Neutrophil (primary cell): ENCODE results near the gene VCP.
"Not testable (repeated sequence)": the region's sequence is repeated elsewhere in the genome, so short reads cannot be mapped to it uniquely, and the experiment has no call there.

Experiments used
- H3K27ac ChIP-seq: fragments of 200-600 bp; sonication (generic); 2 replicates; pipeline ENCODE4 v1.5.1; 2016; ENCODE audit warnings: mild to moderate bottlenecking, moderate library complexity
- H3K27me3 ChIP-seq: fragments of 200-600 bp; sonication (generic); 2 replicates; pipeline ENCODE4 v1.6.0; 2016; ENCODE audit warnings: mild to moderate bottlenecking
- H3K36me3 ChIP-seq: fragments of 200-600 bp; sonication (generic); 2 replicates; pipeline ENCODE4 v1.5.1; 2017
- H3K4me1 ChIP-seq, 2 experiments: fragments of 200-600 bp in 1 of 2; sonication (generic) in 1 of 2; 1 replicate in 1 of 2; 2 replicates in 1 of 2; pipeline versions ENCODE4 v1.5.1 to v1.6.1; 2013 to 2016; ENCODE audit warnings: low read depth in 1 of 2, low read length in 1 of 2, mild to moderate bottlenecking in 1 of 2, moderate library complexity in 1 of 2; ENCODE audit not compliant: control insufficient read depth in 1 of 2, insufficient read depth in 1 of 2
- H3K4me3 ChIP-seq, 2 experiments: fragments of 200-600 bp in 1 of 2; sonication (generic) in 1 of 2; 1 replicate in 1 of 2; 2 replicates in 1 of 2; pipeline ENCODE4 v1.5.1; 2013 to 2016; ENCODE audit warnings: low read depth in 1 of 2, low read length in 1 of 2, mild to moderate bottlenecking in 1 of 2, moderate library complexity in 1 of 2
- H3K9me3 ChIP-seq: fragments of 200-600 bp; sonication (generic); 2 replicates; pipeline ENCODE4 v1.5.1; 2016
- TF ChIP-seq, protein P1 (sequence below): fragments of 200-600 bp; sonication (generic); IDR thresholded peaks from 2 replicates; pipeline ENCODE4 v1.5.1; 2016; ENCODE audit warnings: antibody characterized with exemption

Gene VCP

GRCh38 chr9:35026671-35027070 lies 45.8 kb downstream of the VCP start:
- Histone ChIP-seq H3K4me1 (no peaks in the 10 kb centered on the region), H3K9me3 (no peaks in the 10 kb centered on the region), H3K36me3 (no peaks in the 10 kb centered on the region), H3K4me3 (no peak overlapping the region), H3K27me3 (no peaks in the 10 kb centered on the region), H3K27ac (no peak overlapping the region)
- TF ChIP-seq, protein P1, sequence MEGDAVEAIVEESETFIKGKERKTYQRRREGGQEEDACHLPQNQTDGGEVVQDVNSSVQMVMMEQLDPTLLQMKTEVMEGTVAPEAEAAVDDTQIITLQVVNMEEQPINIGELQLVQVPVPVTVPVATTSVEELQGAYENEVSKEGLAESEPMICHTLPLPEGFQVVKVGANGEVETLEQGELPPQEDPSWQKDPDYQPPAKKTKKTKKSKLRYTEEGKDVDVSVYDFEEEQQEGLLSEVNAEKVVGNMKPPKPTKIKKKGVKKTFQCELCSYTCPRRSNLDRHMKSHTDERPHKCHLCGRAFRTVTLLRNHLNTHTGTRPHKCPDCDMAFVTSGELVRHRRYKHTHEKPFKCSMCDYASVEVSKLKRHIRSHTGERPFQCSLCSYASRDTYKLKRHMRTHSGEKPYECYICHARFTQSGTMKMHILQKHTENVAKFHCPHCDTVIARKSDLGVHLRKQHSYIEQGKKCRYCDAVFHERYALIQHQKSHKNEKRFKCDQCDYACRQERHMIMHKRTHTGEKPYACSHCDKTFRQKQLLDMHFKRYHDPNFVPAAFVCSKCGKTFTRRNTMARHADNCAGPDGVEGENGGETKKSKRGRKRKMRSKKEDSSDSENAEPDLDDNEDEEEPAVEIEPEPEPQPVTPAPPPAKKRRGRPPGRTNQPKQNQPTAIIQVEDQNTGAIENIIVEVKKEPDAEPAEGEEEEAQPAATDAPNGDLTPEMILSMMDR: no peak

- H3K27me3 ChIP-seq, H3K9me3 ChIP-seq, H3K4me3 ChIP-seq, H3K36me3 ChIP-seq, H3K27ac ChIP-seq, H3K4me1 ChIP-seq: not testable (repeated sequence)
These were observed 49.0 kb downstream of the VCP start for GRCh38 chr9:35023443-35023842.

- Histone ChIP-seq H3K9me3 (no peaks in the 10 kb centered on the region), H3K27ac (no peak overlapping the region), H3K27me3 (no peaks in the 10 kb centered on the region), H3K4me3 (no peak overlapping the region), H3K4me1 (no peaks in the 10 kb centered on the region), H3K36me3 (no peaks in the 10 kb centered on the region)
- TF ChIP-seq, protein P1: no peak
These were observed 57.9 kb downstream of the VCP start for GRCh38 chr9:35014517-35014916.

- TF ChIP-seq, protein P1: no peak
- no peak overlapping the region for H3K4me3 ChIP-seq
- no peaks in the 10 kb centered on the region for H3K27me3 ChIP-seq
- no peaks in the 10 kb centered on the region for H3K9me3 ChIP-seq
- H3K4me1 ChIP-seq: no peaks in the 10 kb centered on the region
- no peak overlapping the region for H3K27ac ChIP-seq
- H3K36me3 ChIP-seq: no peaks in the 10 kb centered on the region
These were observed 62.0 kb downstream of the VCP start for GRCh38 chr9:35010351-35010958.
